NCI-H128 (cell line): Measurements from ENCODE around the gene ZDHHC7.
"Not testable (repeated sequence)": the region's sequence is repeated elsewhere in the genome, so short reads cannot be mapped to it uniquely, and the experiment has no call there.

Experiments
- DNase-seq: peaks from one replicate; lab custom pipeline; 2025; ENCODE audit not compliant: unreplicated experiment; lab: John Stamatoyannopoulos, UW

The ZDHHC7 gene

DNA sequence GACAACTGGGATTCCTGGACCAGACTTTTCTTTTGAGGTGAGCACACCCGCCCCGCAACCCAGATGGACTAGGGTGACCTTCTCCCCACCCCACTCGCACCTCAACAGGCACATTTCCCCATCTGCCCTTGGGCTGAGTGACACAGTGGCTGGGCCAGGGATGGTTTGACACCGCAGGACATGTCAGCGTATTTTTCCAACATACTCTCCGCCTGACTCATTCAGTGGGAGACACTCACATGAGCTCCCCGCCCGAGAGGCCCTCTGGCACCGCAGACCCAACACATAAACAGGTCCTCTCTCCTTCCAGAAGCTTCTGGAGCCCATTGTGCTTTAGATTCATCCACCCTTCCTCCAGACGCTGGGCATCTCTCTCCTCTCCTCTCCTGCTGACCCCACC lies 69.4 kb downstream of the ZDHHC7 start:
- no peak for DNase-seq

DNA sequence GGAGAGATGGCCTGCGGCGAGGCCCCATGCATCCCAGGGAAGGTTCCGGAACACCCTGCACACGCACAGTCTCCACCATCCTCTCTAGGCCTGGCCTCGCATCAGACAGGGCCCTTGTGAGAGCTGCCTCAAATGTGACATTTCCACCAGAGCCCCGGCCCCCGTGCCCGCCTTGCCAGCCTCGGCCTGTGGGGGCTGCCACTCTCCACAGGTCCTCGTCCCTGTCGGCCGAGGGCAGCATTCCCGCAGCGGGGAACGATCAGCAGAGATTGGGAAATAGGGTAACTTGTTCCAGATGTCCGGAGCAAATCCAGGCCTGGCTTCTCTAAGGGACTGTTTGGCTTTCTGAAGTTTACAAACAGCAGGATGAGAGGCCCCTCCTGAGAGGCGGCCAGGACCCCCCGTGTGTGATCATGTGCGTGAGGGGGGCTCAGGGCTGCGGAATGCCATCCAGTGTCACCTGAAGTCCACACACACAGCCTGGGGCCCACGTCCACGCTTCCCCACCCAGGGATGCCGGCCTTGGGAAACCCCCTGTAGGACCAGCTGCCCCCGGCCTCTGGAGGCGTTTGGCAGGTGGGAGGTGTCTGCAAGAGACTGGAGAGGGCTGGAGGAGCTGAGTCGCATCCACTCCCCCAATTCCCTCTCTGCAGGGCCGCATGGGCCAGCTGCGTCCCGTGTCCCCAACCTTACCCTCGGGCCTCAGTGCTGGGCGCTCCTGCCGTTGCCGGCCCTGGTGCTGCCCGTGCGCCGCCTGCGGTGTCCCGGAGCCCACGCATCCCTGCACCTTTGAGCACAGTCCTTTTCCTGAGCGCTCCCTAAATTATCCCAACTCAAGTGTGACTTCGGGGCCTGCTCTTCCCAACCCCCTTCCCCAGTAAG lies 70.4 kb downstream of the ZDHHC7 start:
- no peak for DNase-seq

GRCh38 chr16:84938616-84939015 lies 72.7 kb downstream of the ZDHHC7 start:
- DNase-seq, result not testable (repeated sequence)

- no peak for DNase-seq
These were observed 73.9 kb downstream of the ZDHHC7 start for GRCh38 chr16:84937196-84938005.

GRCh38 chr16:84933774-84934631 lies 77.3 kb downstream of the ZDHHC7 start:
- no peak for DNase-seq

GRCh38 chr16:84932681-84933080 lies 78.7 kb downstream of the ZDHHC7 start:
- DNase-seq, result no peak

DNA sequence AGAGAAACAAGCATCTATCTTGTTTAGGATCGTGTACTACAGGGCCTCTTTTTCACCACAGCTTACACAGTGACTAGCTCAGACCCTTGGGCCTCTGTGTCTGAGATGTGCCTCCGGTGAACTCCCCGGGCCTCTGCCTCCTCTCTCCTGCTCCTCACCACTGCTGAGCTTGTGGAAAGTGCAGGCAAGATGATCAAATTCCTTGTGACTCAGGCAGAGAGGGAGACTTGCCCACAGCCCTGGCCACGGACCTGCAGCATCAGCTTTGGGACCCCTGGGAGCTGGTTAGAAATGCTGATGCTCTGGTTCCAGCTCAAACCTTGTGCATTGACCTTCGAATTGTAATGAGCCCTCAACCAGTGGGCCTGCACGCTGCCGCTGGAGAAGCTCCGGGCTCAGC lies 79.8 kb downstream of the ZDHHC7 start:
- DNase-seq, result no peak

GRCh38 chr16:84931107-84931494 lies 80.2 kb downstream of the ZDHHC7 start:
- no peak for DNase-seq

DNA sequence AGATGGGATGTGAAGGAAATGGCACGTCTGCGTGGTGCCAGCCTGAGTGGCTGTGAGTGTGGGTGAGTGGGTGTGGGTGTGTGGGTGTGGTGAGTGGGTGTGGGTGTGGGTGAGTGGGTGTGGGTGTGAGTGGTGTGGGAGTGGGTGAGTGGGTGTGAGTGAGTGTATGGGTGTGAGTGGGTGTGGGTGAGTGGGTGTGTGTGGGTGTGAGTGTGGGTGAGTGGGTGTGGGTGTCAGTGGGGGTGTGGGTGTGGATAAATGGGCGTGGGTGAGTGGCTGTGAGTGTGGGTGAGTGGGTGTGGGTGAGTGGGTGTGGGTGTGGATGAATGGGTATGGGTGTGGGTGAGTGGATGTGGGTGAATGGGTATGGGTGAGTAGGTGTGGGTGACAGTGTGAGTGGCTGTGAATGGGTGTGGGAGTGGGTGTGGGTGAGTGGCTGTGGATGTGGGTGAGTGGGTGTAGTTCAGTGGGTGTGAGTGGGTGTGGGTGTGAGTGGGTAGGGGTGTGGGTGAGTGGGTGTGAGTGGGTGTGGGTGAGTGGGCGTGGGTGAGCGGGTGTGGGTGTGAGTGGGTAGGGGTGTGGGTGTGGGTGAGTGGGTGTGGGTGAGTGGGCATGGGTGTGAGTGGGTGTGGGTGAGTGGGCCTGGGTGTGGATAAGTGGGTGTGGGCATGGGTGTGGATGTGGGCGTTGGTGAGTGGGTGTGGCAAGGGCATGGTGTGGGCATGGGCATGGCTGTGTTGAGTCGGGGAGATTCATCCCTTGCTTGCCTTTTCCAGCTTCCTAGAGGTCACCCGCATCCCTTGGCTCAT lies 80.8 kb downstream of the ZDHHC7 start:
- no peak for DNase-seq

GRCh38 chr16:84929421-84930297 lies 81.7 kb downstream of the ZDHHC7 start:
- DNase-seq, result no peak

GRCh38 chr16:84928679-84929420 lies 82.5 kb downstream of the ZDHHC7 start:
- DNase-seq, result no peak

DNA sequence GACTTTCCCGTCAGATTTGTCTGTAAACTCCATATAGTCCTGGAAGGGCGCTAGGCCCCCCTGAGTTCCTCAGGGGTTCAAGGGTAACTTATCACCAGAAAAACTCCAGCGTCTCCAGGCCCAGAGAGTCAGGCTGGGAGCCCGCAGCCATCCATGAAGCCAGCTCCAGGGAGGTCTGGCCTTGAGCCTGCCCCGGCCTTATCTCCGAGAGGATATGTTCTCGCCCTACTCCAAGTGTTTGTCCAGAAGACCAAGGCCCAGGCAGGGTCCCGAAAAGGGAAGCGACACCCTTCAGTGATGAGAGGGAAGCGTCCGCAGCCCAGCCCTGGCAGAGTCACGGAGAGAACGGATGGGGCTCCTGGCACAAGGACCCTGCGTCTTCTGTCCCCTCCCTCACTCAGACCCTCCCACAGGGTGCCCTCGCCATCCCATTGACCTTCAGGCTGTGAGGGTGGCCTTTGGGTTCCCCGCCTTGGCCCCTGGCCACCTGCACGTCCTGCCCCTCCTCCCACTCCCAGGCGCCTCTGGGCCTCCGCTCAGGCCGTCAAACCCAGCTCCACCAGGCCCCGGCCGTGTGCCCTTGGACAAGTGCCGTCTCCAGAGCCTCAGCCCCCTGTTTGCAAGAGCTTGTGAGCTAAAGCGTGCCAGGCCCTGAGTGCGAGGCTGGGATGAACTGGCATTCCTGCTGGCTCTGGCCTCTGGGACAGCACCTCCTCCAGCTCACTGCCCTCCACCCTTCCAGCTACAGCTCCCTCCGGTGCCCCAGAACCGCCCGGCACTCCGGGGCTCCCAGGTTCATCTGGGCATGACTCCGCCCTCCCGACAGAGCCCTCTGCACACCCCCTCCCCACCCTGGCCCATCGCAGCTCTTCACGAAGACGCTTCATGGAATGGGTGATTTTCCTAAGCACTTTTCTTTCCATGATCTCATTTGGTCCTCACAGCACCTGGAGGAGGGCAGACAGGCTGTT lies 83.4 kb downstream of the ZDHHC7 start:
- DNase-seq, result no peak

GRCh38 chr16:84926462-84926861 lies 84.9 kb downstream of the ZDHHC7 start:
- DNase-seq, result no peak

DNA sequence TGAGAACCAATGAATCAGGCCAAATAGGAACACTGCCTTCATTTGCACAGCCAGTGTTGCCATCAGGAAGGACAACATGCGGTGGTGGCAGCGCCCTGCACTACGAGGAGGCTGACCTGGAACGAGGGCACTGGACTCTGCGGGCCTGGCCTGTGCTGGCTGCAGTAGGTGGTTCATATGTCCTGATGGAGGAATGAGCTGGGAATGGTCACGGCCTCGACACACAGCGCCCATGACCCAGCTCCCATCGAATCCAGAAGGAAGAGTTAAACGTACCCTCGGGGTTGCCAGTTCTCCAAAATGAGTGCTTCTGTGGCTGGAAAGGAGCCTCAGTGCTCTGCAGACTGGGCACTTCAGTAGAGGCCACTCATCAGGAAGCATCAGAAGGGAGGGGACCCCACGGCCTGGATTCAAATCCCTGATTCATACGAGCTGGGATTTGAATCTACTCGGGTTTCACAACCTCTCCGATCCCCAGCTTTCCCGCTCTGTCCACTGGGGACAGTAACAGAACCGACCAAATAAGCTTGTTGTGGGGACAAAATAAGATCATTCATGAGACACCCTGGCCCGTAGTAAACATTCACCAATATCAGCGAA lies 85.5 kb downstream of the ZDHHC7 start:
- no peak for DNase-seq

GRCh38 chr16:84925092-84925772 lies 86.1 kb downstream of the ZDHHC7 start:
- DNase-seq, result no peak

DNA sequence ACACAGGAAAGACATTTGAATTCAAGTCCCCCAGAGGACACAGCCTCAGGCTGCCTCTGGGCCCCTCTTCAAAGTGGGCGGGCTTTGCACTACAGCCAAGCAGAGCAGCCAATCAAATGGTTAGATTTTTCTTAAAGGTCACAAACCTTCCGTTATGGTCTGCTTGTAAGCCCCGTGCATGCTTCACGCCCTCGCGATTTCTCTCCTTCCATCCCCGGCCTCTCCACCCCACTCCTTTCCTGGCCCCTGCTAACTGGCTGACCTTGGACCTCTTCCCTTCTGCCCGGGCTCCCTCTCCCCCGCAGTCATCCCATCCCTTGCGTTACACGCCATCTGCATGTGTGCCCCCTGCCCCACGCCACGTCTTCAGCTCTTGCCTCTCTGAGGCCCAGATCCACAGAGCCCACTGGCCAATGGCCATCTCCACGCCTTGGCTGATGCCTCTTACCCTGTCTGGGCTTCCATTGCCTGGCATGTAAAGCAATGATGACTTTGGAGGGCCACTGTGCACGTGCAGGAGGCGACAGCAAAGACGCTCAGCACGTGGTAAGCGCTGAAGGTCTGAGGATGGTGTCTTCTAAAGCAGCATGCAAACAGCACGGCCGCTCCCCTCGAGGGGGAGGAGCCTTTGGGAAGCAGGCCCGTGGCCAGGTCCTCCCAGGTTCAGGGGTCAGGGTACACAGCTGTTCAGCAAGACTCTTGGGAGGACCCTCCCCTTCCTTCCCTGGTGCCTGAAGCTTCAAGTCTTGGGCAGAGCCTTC lies 86.8 kb downstream of the ZDHHC7 start:
- no peak for DNase-seq
